HCT116 (cell line): ENCODE measurements around the gene FKBP5. TPM values are rescaled to one million over a fixed set of nuclear protein-coding genes. Genes with fewer than 3 reads are reported as not detected.

Experiments used
- ATAC-seq: fragments of 200-7000 bp; cut with Tn5 transposase; 2 replicates; pipeline ENCODE4 v1.9.1; 2020; ENCODE audit warnings: mild to moderate bottlenecking, moderate library complexity
- BruUV-seq: library from RNA; stranded (reverse); fragments of 400-500 nt; replicated peaks from 2 replicates; lab custom pipeline; 2021; lab: Mats Ljungman, UMichigan
- CTCF ChIA-PET: fragments of 300-600 bp; sonication (Branson Sonifier 250); formaldehyde crosslinking; loops from one replicate; lab custom pipeline; 2021; ENCODE audit warnings: antibody characterized with exemption; lab: Charles Lee
- POLR2A ChIA-PET: fragments of 300-600, 350-600 bp; sonication (Branson Sonifier 250); formaldehyde crosslinking; loops from one replicate; lab custom pipeline; 2021; ENCODE audit warnings: antibody characterized with exemption; lab: Charles Lee
- RAD21 ChIA-PET, 2 experiments: fragments of 300-600 bp; sonication (Branson Sonifier 250); formaldehyde crosslinking; loops; one replicate each; lab custom pipeline; 2023; ENCODE audit warnings: low total read pairs in 2 of 2; ENCODE audit not compliant: uncharacterized antibody in 2 of 2, unreplicated experiment in 2 of 2, low non-redundant PET in 1 of 2; lab: Charles Lee
- DNase-seq: peaks from one replicate; pipeline ENCODE4 v3.0.0-alpha.2; 2010; ENCODE audit warnings: low read depth, low spot score
- H2AFZ ChIP-seq: fragments of 200-600 bp; shearing (Covaris generic), sonication (generic); 2 replicates; pipeline ENCODE4 v1.6.1; 2017; ENCODE audit warnings: low read depth, mixed run types, mixed read lengths, antibody characterized with exemption, low read length; ENCODE audit not compliant: poor library complexity, severe bottlenecking
- H3K27ac ChIP-seq: 2 replicates; pipeline ENCODE4 v1.5.1; 2012; ENCODE audit warnings: low read depth, low read length
- H3K27me3 ChIP-seq: fragments of 200-600 bp; sonication (generic); 2 replicates; pipeline ENCODE4 v1.6.1; 2016; ENCODE audit warnings: mixed run types, low read length, mixed read lengths; ENCODE audit not compliant: insufficient read depth
- H3K36me3 ChIP-seq, 2 experiments: fragments of 200-500 bp in 1 of 2; fragments of 200-600 bp in 1 of 2; sonication (Bioruptor generic) in 1 of 2; sonication (generic) in 1 of 2; 2 replicates each; pipeline versions ENCODE4 v1.5.1 to v1.6.1; 2014 to 2016; ENCODE audit warnings: low read length in 2 of 2, inconsistent platforms in 1 of 2, mixed read lengths in 1 of 2, mixed run types in 1 of 2; ENCODE audit not compliant: insufficient read depth in 2 of 2, control insufficient read depth in 1 of 2
- H3K4me1 ChIP-seq, 2 experiments: fragments of 200-600 bp in 1 of 2; sonication (generic) in 1 of 2; 2 replicates each; pipeline versions ENCODE4 v1.5.1 to v1.6.1; 2012 to 2017; ENCODE audit warnings: low read length in 2 of 2, inconsistent platforms in 1 of 2, mild to moderate bottlenecking in 1 of 2, mixed read lengths in 1 of 2, mixed run types in 1 of 2, moderate library complexity in 1 of 2; ENCODE audit not compliant: insufficient read depth in 2 of 2, control insufficient read depth in 1 of 2
- H3K4me2 ChIP-seq: fragments of 200-600 bp; sonication (generic); 2 replicates; pipeline ENCODE4 v1.6.1; 2017; ENCODE audit warnings: mixed run types, low read length, mixed read lengths
- H3K4me3 ChIP-seq, 2 experiments: fragments of 200-600 bp in 1 of 2; sonication (generic) in 1 of 2; replicated peaks in 1 of 2; 2 replicates each; pipeline ENCODE4 v1.5.1; 2011 to 2016; ENCODE audit warnings: low read length in 2 of 2, control low read depth in 1 of 2, low read depth in 1 of 2, mild to moderate bottlenecking in 1 of 2, mixed read lengths in 1 of 2, mixed run types in 1 of 2
- H3K79me2 ChIP-seq: fragments of 200-600 bp; sonication (generic); 2 replicates; pipeline ENCODE4 v1.6.1; 2017; ENCODE audit warnings: mild to moderate bottlenecking, mixed run types, low read length, moderate library complexity, mixed read lengths; ENCODE audit not compliant: insufficient read depth
- H3K9ac ChIP-seq: fragments of 200-600 bp; sonication (generic); 2 replicates; pipeline ENCODE4 v1.6.1; 2016; ENCODE audit warnings: low read length, mixed read lengths
- H3K9me2 ChIP-seq: fragments of 200-600 bp; sonication (generic), shearing (Covaris generic); 2 replicates; pipeline ENCODE4 v1.6.1; 2017; ENCODE audit warnings: mixed run types, mild to moderate bottlenecking, moderate library complexity; ENCODE audit not compliant: insufficient read depth
- H3K9me3 ChIP-seq, 2 experiments: fragments of 200-500 bp in 1 of 2; fragments of 200-600 bp in 1 of 2; sonication (Bioruptor generic) in 1 of 2; sonication (generic) in 1 of 2; 2 replicates each; pipeline ENCODE4 v1.6.1; 2014 to 2017; ENCODE audit warnings: low read length in 2 of 2, mixed read lengths in 2 of 2, inconsistent platforms in 1 of 2, low read depth in 1 of 2, mild to moderate bottlenecking in 1 of 2, mixed run types in 1 of 2, moderate library complexity in 1 of 2; ENCODE audit not compliant: control insufficient read depth in 1 of 2, insufficient read depth in 1 of 2
- H4K20me1 ChIP-seq: fragments of 200-600 bp; sonication (generic), shearing (Covaris generic); 2 replicates; pipeline ENCODE4 v1.6.1; 2017; ENCODE audit warnings: mixed run types, mild to moderate bottlenecking, moderate library complexity; ENCODE audit not compliant: insufficient read depth
- CBX3 ChIP-seq: IDR thresholded peaks from 2 replicates; pipeline ENCODE4 v1.6.1; 2012; ENCODE audit warnings: low read depth
- ELF1 ChIP-seq: IDR thresholded peaks from 2 replicates; pipeline ENCODE4 v1.6.1; 2012; ENCODE audit warnings: low read depth, borderline replicate concordance
- EZH2 ChIP-seq: fragments of 200-600 bp; sonication (generic); IDR thresholded peaks from 2 replicates; pipeline ENCODE4 v1.6.1; 2017; ENCODE audit warnings: antibody characterized with exemption, mixed run types
- POLR2A ChIP-seq: IDR thresholded peaks from 2 replicates; pipeline ENCODE4 v1.7.0; 2011; ENCODE audit warnings: borderline replicate concordance; ENCODE audit not compliant: insufficient read depth, insufficient read length; ENCODE audit errors: extremely low read depth
- RAD21 ChIP-seq: IDR thresholded peaks from 2 replicates; pipeline ENCODE4 v1.6.1; 2012; ENCODE audit warnings: low read depth, mild to moderate bottlenecking
- REST ChIP-seq: IDR thresholded peaks from 2 replicates; pipeline ENCODE4 v1.6.1; 2012; ENCODE audit warnings: low read depth
- SIN3A ChIP-seq: IDR thresholded peaks from 2 replicates; pipeline ENCODE4 v1.6.1; 2012; ENCODE audit warnings: low read depth
- SRF ChIP-seq: IDR thresholded peaks from 2 replicates; pipeline ENCODE4 v1.6.1; 2012; ENCODE audit warnings: low read depth
- ZFX ChIP-seq: fragments of 450-650 bp; IDR thresholded peaks from 2 replicates; pipeline ENCODE4 v1.6.1; 2017
- intact Hi-C: fragments of 100-400 bp; cut with micrococcal nuclease; formaldehyde crosslinking; loops from 2 replicates; pipeline ENCODE4 v1.10.0; 2022
- total RNA-seq: library from RNA; stranded (reverse); gene quantifications from one replicate; pipeline ENCODE4 v1.2.1, GENCODE V29; 2021; ENCODE audit not compliant: unreplicated experiment
- TF ChIP-seq, protein P1 (sequence below): IDR thresholded peaks from 2 replicates; pipeline ENCODE4 v1.6.1; 2012

The FKBP5 gene
- total RNA-seq, 1 experiment from 2014 or later, result 50.3 TPM

DNA sequence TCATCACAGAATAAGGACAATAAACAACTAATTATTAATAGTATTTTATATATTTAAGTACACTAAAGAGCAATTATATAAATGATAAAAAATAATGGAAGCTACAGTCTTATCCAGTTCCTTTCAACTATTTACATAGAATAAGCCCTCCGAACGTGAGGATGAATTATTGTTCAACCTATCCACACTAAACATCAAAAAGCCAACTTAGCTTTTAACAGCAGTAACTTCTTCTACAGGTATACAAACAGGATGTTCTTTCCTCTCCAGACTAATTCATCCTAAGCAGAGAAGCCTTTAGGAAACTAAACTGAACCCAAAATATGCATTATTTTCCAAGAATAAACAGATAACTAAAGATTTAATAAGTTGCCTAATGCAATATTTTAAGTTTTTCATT is 2.3 kb downstream of the FKBP5 start:
- RAD21 ChIA-PET, result interaction anchor here in 1 of 2 experiments (0.6 kb wide), 1 partner anchor 50 kb away, joined by 3 read pairs; no protein-coding TSS in a partner anchor
- ATAC-seq, result no peak
- intact Hi-C loops, result no loop called here
- H3K4me1 ChIP-seq, result peaks cover 12 to 14% of the 10 kb centered on the region in 2 experiments; a peak in 3 of 4 replicates
- H4K20me1 ChIP-seq, result 0 out of 2 replicates have a peak, but pooled peaks cover 10% of the 10 kb centered on the region
- H3K79me2 ChIP-seq, result peaks cover 67% of the 10 kb centered on the region
- TF ChIP-seq SIN3A (no peak), CBX3 (no peak), ELF1 (no peak), POLR2A (no peak), REST (no peak), ZFX (no peak), EZH2 (no peak), RAD21 (no peak), SRF (no peak)
- TF ChIP-seq, protein P1, sequence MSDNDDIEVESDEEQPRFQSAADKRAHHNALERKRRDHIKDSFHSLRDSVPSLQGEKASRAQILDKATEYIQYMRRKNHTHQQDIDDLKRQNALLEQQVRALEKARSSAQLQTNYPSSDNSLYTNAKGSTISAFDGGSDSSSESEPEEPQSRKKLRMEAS, result no peak
- H3K9me2 ChIP-seq, result no peaks in the 10 kb centered on the region
- no peak for DNase-seq
- H3K9ac ChIP-seq, result peak overlapping the region; percentile 82; the same call in 1 of the 2 replicates
- no peak overlapping the region for H3K27ac ChIP-seq
- peak overlapping the region in 1 of 2 experiments; percentile 87; a peak in 1 of 4 replicates for H3K4me3 ChIP-seq
- no peaks in the 10 kb centered on the region for H3K36me3 ChIP-seq
- H2AFZ ChIP-seq, result no peak overlapping the region
- no peaks in the 10 kb centered on the region for H3K27me3 ChIP-seq
- H3K4me2 ChIP-seq, result peak overlapping the region; percentile 88
- POLR2A ChIA-PET, result no interaction called here
- no TSS peak for BruUV-seq
- no peaks in the 10 kb centered on the region for H3K9me3 ChIP-seq
- CTCF ChIA-PET, result interaction anchor here (0.7 to 1.0 kb wide), 2 partner anchors 50 to 134 kb away, joined by 3 read pairs; no protein-coding TSS in a partner anchor
